ENCODE data around the gene DOLPP1. TPM values are rescaled to one million over a fixed set of nuclear protein-coding genes. Genes with fewer than 3 reads are reported as not detected.

The DOLPP1 gene
- total and polyA plus RNA-seq, 2 of the 13 experiments (the other 11 are each of a cell fraction or from before 2014, with no cell fraction given): 21.0 to 34.1 TPM

GRCh38 chr9:129109952-129110739, 29.2 kb downstream of the DOLPP1 start (continued):
- TF ChIP-seq DPF2 (CRISPR knock-in tag; IDR thresholded peaks at IDR 0.05; ENCODE audit: borderline replicate concordance, low read depth) (no peak), XRCC5 (optimal IDR thresholded peaks at IDR 0.05; ENCODE audit: low read length) (no peak), ZNF30 (CRISPR knock-in tag; IDR thresholded peaks at IDR 0.05) (no peak), MXD3 (CRISPR knock-in tag; IDR thresholded peaks at IDR 0.05) (no peak; the same call in 1 of the 2 replicates), ZNF770 (CRISPR knock-in tag; IDR thresholded peaks at IDR 0.05) (peak; percentile 1; the same call in 1 of the 2 replicates), PITX1 (CRISPR knock-in tag; IDR thresholded peaks at IDR 0.05) (peak; percentile 21; the same call in 1 of the 2 replicates), ZFP36L2 (CRISPR knock-in tag; IDR thresholded peaks at IDR 0.05) (no peak), CEBPG (CRISPR knock-in tag; IDR thresholded peaks at IDR 0.05) (no peak), NCOA1 (CRISPR knock-in tag; IDR thresholded peaks at IDR 0.05) (peak; percentile 32; the same call in 1 of the 2 replicates), NFE2L2 (IDR thresholded peaks at IDR 0.05; ENCODE audit: low read length) (no peak), DNMT1 (CRISPR knock-in tag; IDR thresholded peaks at IDR 0.05) (no peak), ZNF740 (CRISPR knock-in tag; IDR thresholded peaks at IDR 0.05) (no peak), HOMEZ (CRISPR knock-in tag; IDR thresholded peaks at IDR 0.05; ENCODE audit: low read depth) (no peak), PCBP1 (IDR thresholded peaks at IDR 0.05; ENCODE audit: borderline replicate concordance, low read depth, low read length) (no peak), TCF7L2 (IDR thresholded peaks at IDR 0.05; ENCODE audit: low read depth, low read length) (no peak), DNMT3B (CRISPR knock-in tag; conservative IDR thresholded peaks at IDR 0.05) (no peak), NFYC (CRISPR knock-in tag; IDR thresholded peaks at IDR 0.05) (no peak), KDM4B (CRISPR knock-in tag; IDR thresholded peaks at IDR 0.05) (peak; percentile 30; the same call in 1 of the 2 replicates), ZBTB8A (CRISPR knock-in tag; IDR thresholded peaks at IDR 0.05; ENCODE audit: borderline replicate concordance, low read depth) (no peak), ZNF3 (CRISPR knock-in tag; IDR thresholded peaks at IDR 0.05) (no peak), E2F5 (CRISPR knock-in tag; conservative IDR thresholded peaks at IDR 0.05) (no peak; the same call in 1 of the 2 replicates), MED13 (CRISPR knock-in tag; IDR thresholded peaks at IDR 0.05) (0 out of 2 replicates have a peak, but pooled peaks have one; percentile 39), SIN3B (IDR thresholded peaks at IDR 0.05; ENCODE audit: low read length) (no peak), SOX6 (IDR thresholded peaks at IDR 0.05) (no peak), SOX6 (CRISPR knock-in tag; IDR thresholded peaks at IDR 0.05) (no peak; the same call in none of the 2 replicates), ZNF253 (CRISPR knock-in tag; IDR thresholded peaks at IDR 0.05; ENCODE audit: borderline replicate concordance) (no peak)

All from HepG2 (cell line).